Muscle layer of duodenum (tissue), 2 donors: Measurements from ENCODE around the gene CHD5.

Experiments used
- H3K27ac ChIP-seq: one replicate; pipeline ENCODE4 v1.7.0; 2013; ENCODE audit warnings: mild to moderate bottlenecking, low read length
- H3K27me3 ChIP-seq: one replicate; pipeline ENCODE4 v1.7.0; 2013; ENCODE audit warnings: low read depth, mild to moderate bottlenecking, control low read depth, low read length
- H3K36me3 ChIP-seq, 2 donors: one replicate each; pipeline ENCODE4 v1.7.0; 2013; ENCODE audit warnings: low read length in 2 of 2, control low read depth in 1 of 2, mild to moderate bottlenecking in 1 of 2; ENCODE audit not compliant: insufficient read depth in 2 of 2, control insufficient read depth in 1 of 2
- H3K4me1 ChIP-seq, 2 donors: one replicate each; pipeline ENCODE4 v1.7.0; 2013; ENCODE audit warnings: low read length in 2 of 2, mild to moderate bottlenecking in 2 of 2, control low read depth in 1 of 2, moderate library complexity in 1 of 2; ENCODE audit not compliant: insufficient read depth in 2 of 2, control insufficient read depth in 1 of 2
- H3K4me3 ChIP-seq, 2 donors: one replicate each; pipeline ENCODE4 v1.7.0; 2013; ENCODE audit warnings: low read length in 2 of 2, low read depth in 1 of 2, mild to moderate bottlenecking in 1 of 2
- H3K9me3 ChIP-seq, 2 donors: one replicate each; pipeline ENCODE4 v1.7.0; 2013; ENCODE audit warnings: low read length in 2 of 2, control low read depth in 1 of 2, mild to moderate bottlenecking in 1 of 2; ENCODE audit not compliant: control insufficient read depth in 1 of 2
- donor health status: healthy.

The CHD5 gene

GRCh38 chr1:6136516-6137220 is 43.5 kb downstream of the CHD5 start:
- H3K27ac ChIP-seq, result no peak overlapping the region
- H3K27me3 ChIP-seq, result no peaks in the 10 kb centered on the region
- H3K4me1 ChIP-seq, result no peaks in the 10 kb centered on the region
- no peak overlapping the region for H3K4me3 ChIP-seq
- no peaks in the 10 kb centered on the region for H3K36me3 ChIP-seq
- H3K9me3 ChIP-seq, result peaks cover 5 to 7% of the 10 kb centered on the region in 2 donors

- H3K27me3 ChIP-seq, result no peaks in the 10 kb centered on the region
- no peaks in the 10 kb centered on the region for H3K4me1 ChIP-seq
- no peak overlapping the region for H3K4me3 ChIP-seq
- no peaks in the 10 kb centered on the region for H3K36me3 ChIP-seq
- H3K27ac ChIP-seq, result no peak overlapping the region
- peaks cover 5 to 11% of the 10 kb centered on the region in 2 donors for H3K9me3 ChIP-seq
Measured at GRCh38 chr1:6134741-6135510, 45.2 kb downstream of the CHD5 start.

- H3K27ac ChIP-seq, result no peak overlapping the region
- no peaks in the 10 kb centered on the region for H3K36me3 ChIP-seq
- H3K9me3 ChIP-seq, result peaks cover 5 to 11% of the 10 kb centered on the region in 2 donors
- H3K4me1 ChIP-seq, result no peaks in the 10 kb centered on the region
- H3K27me3 ChIP-seq, result no peaks in the 10 kb centered on the region
- no peak overlapping the region for H3K4me3 ChIP-seq
Measured at GRCh38 chr1:6134206-6134605, 45.9 kb downstream of the CHD5 start.

- Histone ChIP-seq H3K27ac (no peak overlapping the region), H3K27me3 (no peaks in the 10 kb centered on the region), H3K36me3 (no peaks in the 10 kb centered on the region), H3K4me1 (no peaks in the 10 kb centered on the region), H3K4me3 (no peak overlapping the region), H3K9me3 (peaks cover 5 to 11% of the 10 kb centered on the region in 2 donors)
Measured at GRCh38 chr1:6133146-6133895, 46.8 kb downstream of the CHD5 start.

- Histone ChIP-seq H3K4me1 (peaks cover 0 to 7% of the 10 kb centered on the region in 2 donors), H3K9me3 (peaks cover 5 to 11% of the 10 kb centered on the region in 2 donors), H3K27me3 (no peaks in the 10 kb centered on the region), H3K4me3 (no peak overlapping the region), H3K27ac (no peak overlapping the region), H3K36me3 (no peaks in the 10 kb centered on the region)
Measured at GRCh38 chr1:6131561-6131960, 48.6 kb downstream of the CHD5 start.

- Histone ChIP-seq H3K27ac (no peak overlapping the region), H3K4me3 (no peak overlapping the region), H3K9me3 (peaks cover 5 to 11% of the 10 kb centered on the region in 2 donors), H3K4me1 (peaks cover 0 to 7% of the 10 kb centered on the region in 2 donors), H3K27me3 (no peaks in the 10 kb centered on the region), H3K36me3 (no peaks in the 10 kb centered on the region)
Measured at GRCh38 chr1:6130596-6130995, 49.5 kb downstream of the CHD5 start.

GRCh38 chr1:6130036-6130435 is 50.1 kb downstream of the CHD5 start:
- peaks cover 5 to 11% of the 10 kb centered on the region in 2 donors for H3K9me3 ChIP-seq
- H3K4me1 ChIP-seq, result peaks cover 0 to 7% of the 10 kb centered on the region in 2 donors
- H3K27ac ChIP-seq, result no peak overlapping the region
- H3K4me3 ChIP-seq, result no peak overlapping the region
- no peaks in the 10 kb centered on the region for H3K27me3 ChIP-seq
- no peaks in the 10 kb centered on the region for H3K36me3 ChIP-seq

GRCh38 chr1:6129313-6129712 is 50.8 kb downstream of the CHD5 start:
- H3K27me3 ChIP-seq, result no peaks in the 10 kb centered on the region
- H3K4me3 ChIP-seq, result no peak overlapping the region
- H3K27ac ChIP-seq, result no peak overlapping the region
- peaks cover 5 to 11% of the 10 kb centered on the region in 2 donors for H3K9me3 ChIP-seq
- H3K36me3 ChIP-seq, result no peaks in the 10 kb centered on the region
- peaks cover 0 to 7% of the 10 kb centered on the region in 2 donors for H3K4me1 ChIP-seq

- H3K36me3 ChIP-seq, result no peaks in the 10 kb centered on the region
- peaks cover 0 to 7% of the 10 kb centered on the region in 2 donors for H3K4me1 ChIP-seq
- no peak overlapping the region for H3K27ac ChIP-seq
- H3K4me3 ChIP-seq, result no peak overlapping the region
- H3K9me3 ChIP-seq, result peaks cover 5 to 11% of the 10 kb centered on the region in 2 donors
- H3K27me3 ChIP-seq, result no peaks in the 10 kb centered on the region
Measured at GRCh38 chr1:6128276-6129081, 51.6 kb downstream of the CHD5 start.

GRCh38 chr1:6127587-6128163 is 52.4 kb downstream of the CHD5 start:
- Histone ChIP-seq H3K36me3 (no peaks in the 10 kb centered on the region), H3K9me3 (peaks cover 5 to 11% of the 10 kb centered on the region in 2 donors), H3K27ac (no peak overlapping the region), H3K4me3 (peak overlapping the region in 1 of 2 donors; percentile 21), H3K4me1 (peaks cover 0 to 7% of the 10 kb centered on the region in 2 donors), H3K27me3 (no peaks in the 10 kb centered on the region)
